GM18870 (cell line): ENCODE results near the gene ABCF2.

Source experiments
- ATAC-seq: cut with Tn5 transposase; IDR thresholded peaks from one replicate; pipeline ENCODE4 v1.9.1; 2021; ENCODE audit warnings: moderate library complexity; ENCODE audit not compliant: unreplicated experiment

The ABCF2 gene

DNA sequence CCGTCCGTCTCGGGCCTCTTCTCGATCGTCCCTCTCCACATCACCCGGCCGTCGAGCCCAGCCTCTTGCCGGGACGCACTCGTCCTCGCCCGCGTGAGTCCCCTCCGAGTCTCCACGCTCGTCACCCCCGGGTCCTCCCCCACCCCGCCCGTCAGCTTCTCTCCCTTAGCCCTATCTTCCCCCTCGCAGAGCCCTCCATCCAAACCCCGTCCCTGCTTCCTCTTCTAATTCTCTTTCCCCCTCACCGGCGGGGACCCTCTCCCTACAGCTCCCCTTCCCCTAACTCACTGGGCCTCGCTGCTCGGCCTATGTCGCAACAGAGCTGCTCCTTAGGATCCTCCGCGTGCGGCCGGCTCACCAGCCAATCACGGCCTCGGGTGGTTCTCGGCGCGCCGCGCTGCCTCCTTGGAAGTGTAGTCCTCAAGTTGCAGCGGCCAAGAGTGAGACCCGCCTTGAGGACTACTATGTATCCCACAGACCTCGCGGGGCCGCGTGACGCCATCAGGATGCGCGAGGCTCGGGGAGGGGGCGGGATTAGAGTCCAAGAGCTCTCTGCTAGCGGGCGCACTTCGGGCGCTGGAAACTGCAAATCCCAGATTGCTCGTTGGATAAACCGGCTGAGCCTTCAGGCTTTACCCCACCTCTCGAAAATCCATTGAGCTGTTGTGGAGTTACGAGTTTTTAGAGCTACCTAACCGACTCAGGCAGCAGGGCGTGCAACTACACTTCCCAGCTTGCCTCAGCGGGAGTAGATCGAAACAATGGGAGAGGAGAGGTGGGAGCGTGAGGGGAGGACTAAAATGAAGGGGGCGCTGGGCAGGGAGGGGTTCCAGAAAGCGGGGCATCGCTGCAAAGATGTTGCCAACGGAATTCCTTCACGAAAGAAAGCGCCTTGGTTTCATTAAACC lies at the start of gene ABCF2:
TSS of gene ABCF2 (minus strand) at position 331 of the 908 bp plus-strand sequence. CDS start 747 bp downstream, outside the sequence.
- peak; percentile 95 for ATAC-seq

DNA sequence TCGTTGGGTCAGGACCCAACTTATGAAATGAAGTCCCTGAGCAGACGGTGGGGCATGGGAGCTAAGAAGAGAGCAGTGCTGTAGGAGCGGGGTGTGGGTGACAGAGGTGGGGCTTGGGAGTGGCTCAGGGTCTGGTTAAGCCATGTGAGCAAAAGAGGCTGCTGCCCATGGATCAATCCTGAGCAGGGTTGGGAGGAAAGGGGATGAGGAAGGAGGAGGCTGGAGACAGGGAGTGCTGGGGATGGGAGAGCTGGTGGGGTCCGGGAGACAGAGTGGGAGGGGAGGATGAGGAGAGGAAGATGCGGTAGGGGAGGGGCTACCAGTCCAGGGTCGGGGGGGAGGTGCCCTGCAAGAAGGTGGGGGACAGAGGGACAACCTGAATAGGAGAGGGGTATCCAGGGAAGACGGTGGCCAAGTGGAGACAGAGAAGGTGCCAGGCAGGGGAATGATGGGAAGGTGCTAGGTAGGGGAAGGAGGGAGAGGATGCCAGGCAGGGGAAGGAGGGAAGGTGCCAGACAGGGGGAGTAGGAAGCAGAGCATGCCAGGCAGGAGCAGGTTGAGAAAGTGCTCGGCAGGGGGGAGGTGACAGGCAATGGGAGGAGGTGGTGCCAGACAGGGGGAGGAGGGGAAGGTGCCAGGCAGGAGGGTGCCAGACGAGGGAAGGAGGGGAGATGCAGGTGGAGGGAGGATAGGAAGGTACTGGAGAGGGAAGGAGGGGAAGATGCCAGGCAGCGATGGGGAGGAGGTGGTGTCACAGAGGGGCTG lies 49.0 kb upstream of the ABCF2 start:
- no peak for ATAC-seq

DNA sequence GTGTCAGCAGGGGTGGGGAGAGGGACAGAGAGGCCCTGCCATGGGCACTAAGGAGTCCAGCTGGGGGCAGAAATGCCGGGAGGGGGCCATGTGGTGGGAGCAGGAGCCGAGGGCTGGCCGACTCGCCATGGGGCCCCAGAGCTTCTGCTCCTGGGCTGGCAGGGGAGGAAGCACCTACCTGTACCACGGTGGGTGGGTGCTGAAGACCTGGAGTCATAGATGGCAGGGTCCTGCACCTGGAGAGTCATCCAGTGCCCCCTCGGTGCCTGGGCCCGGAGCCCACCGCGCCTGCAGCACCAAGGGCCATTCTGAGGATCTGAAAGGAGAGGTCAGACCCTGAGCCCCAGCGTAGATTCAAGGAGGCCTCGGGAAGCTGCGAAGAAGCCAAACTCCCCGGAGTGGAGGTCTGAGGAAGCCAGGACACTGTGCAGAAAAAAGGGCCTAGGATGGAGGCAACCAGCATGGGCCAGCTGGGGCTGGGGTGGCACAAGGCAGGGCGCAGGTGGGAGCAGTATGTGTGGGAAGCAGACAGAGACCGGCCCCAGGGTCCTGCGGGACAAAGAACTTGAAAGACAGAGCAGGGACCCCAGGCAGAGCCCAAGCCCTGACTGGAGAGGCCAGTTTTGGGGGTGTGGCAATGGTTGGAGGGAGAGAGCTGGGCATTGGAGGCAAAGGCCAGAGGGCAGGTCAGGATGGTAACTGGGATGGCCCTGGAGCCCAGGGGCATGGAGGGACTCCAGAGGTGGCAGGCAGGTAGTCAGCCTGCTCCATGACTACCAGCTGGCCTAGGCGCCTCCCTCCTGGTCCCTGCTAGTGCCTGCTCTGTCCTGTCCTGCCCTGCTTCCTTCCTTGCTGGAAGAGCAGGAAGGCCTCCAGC lies 48.2 kb upstream of the ABCF2 start:
- ATAC-seq, result no peak

DNA sequence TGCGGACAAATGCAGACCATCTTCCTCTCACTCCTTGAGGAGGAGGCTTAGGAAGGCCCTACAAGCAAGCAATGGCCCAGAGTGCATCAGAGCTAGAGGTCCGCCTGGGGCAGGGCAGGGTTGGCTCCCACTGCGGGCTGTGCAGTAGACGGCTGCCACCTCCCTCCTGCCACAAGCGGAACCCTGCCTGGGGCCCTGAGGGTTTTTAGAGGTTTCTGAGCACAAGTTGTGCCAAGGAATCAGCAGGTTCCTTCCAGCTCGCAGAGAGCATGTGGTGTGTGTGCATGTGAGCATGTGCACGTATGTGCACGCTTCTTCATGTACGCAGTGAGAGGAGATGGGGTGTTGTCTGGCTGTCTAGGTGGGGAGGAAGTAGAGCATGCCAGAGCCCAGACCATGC lies 47.4 kb upstream of the ABCF2 start:
- ATAC-seq, result no peak

DNA sequence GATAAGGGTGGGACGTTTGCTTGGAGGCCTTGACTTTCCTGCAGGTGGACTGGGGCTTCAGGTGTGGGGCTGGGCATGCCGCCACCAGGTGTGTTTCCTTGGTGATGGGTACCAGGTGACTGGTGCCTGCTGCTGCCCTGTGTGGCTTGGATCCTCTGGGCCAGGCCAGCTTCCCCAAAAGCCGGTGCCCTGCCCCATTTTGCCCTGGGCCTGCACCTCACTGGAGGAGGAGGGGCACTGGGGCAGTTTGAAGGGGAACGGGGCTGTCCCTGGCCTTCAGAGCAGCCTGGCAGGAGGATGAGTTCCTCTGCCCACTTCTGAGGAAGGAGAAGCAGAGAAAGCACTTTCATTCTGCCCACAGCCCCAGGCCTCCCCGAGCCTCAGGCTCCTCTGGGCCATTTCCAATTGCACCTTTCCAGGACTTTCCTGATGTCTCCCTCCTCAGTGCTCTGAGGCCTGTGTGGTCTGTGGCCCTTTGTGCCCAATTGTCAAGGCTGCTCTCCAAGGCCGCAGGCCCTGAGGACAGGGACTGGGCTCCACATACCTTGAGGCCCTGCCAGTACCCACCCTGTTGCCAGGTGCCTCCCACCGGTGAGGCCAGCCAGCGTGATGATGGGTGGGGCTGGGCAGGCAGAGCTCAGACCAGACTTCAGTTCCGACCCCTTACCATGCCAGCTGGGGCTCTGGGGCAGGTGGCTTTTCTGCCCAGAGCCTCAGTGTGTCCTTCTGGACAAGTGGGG lies 46.8 kb upstream of the ABCF2 start:
- ATAC-seq, result no peak

DNA sequence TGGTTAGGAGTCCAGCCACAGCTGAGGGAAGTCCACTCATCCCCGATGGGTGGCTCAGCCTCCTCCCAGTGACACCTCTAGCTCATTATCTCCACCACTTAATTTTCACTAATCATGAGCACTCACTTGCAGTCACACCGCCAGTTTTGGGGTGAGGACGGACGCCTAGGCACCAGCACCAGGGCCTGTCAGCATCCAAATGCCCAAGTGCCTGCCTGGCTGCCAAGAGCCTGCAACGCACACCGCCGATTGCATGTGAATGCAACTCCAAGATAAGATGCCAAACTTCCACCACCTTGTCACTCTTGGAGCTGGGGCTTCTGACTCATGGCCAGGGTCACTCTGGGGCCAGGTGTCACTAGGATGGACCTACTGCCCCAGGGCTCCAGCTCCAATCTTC lies 45.9 kb upstream of the ABCF2 start:
- no peak for ATAC-seq

DNA sequence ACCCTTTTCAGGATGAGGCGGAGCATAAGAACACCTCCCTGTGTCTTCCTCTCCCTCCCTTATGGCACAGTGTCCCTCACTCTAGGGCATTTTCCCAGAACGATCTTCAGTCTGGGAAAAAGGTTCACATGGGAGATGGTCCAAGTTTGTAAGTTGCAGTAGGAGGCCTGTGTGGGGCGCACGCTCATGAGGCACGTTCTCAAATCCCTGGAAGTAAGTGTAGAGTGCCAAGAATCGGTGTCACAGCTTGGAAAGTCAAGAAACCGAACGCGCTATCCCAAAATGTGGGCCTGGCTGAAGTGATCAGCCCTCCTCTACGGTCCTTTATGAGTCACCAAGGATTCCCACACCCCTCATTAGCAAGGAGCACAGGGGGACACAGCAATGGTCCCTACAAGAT lies 45.4 kb upstream of the ABCF2 start:
- ATAC-seq, result no peak

DNA sequence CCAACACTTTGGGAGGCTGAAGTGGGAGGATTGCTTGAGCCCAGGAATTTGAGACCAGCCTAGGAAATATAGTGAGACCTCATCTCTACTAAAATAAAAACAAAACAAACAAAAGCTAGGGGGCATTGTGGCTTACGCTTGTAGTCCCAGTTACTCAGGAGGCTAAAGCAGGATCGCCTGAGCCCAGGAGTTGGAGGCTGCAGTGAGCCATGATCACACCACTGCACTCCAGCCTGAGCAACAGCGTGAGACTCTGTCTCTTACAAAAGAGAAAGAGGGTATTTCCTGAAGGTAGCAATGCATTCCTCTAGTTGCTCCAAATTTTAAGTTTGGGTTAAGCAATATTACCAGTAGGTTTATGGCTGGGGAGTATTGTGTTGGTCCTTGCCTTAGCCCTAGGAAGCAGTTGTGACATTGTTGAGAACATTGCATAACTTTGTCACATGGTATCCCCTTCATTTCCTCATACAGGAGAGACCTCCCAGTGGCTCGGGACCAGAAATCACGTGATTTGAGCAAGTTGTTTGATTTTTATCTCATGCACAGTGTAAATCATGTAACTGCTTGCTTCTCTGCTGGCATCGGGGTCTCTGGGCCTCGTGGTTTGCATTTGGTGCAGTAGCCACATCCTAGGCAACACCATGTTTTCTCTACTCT lies 44.8 kb upstream of the ABCF2 start:
- ATAC-seq, result no peak

DNA sequence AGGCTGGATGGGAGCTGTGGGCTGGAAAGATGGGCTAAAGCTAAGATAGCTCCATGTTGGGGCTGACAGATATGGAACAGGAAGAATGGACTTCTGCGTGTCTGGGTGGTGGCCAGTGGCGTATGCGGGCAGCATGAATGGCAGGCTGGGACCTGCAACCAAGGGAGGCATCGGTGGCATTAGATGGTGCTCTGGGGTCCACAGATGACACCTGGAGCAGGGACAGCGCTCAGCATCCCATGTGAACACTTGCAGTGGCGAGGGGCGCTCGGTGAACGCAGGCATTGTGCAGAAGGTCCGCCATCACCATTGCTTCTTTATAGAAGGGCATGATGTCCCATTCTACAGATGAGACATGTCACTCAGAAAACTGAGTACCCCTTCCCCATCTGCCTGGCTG lies 42.5 kb upstream of the ABCF2 start:
- no peak for ATAC-seq

DNA sequence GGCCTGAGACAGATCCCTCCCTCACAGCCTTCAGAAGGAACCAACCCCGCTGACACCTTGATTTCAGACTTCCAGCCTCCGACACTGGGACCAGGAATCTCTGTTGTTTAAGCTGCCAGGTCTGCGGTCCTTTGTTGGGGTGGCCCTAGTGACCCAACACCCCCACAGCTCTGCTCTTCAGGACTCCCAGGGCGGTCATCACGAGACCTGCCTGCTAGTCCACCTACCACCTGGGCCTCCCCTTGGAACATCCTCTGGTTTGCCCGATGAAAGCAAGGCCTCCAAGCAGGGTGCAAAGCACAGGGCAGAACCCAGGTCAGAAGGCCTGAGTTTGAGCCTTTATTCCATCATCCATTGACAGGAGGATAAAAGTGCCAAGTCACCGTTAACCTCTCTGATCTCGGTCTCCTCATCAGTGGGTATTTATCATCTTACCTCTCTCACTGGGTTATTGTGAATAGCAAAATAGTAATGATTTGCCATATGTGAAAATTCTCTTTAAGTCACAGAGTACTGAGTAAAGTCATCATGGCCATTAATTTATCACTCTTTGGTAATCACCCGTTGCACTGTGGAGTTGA lies 38.4 kb upstream of the ABCF2 start:
- ATAC-seq, result no peak

DNA sequence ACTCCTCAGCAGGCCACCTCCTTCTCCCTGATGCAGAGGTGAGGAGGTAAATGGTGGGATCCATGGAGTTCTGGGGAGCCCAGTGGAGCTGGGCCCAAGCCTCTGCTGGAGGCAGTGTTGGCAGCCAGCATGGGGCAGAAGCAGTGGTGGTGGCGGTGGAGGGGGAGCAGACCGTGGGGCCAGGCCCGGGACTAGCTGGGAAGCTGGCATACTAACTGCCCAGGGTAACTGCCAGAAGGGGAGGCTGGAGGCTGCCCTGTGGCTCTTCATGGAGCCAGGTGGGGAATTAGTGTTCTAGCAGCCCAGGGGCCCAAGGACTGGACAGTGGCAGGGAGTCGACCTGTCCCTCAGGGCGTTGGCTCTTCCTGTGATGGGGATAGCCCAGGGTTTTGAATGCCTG lies 37.6 kb upstream of the ABCF2 start:
- ATAC-seq, result no peak

DNA sequence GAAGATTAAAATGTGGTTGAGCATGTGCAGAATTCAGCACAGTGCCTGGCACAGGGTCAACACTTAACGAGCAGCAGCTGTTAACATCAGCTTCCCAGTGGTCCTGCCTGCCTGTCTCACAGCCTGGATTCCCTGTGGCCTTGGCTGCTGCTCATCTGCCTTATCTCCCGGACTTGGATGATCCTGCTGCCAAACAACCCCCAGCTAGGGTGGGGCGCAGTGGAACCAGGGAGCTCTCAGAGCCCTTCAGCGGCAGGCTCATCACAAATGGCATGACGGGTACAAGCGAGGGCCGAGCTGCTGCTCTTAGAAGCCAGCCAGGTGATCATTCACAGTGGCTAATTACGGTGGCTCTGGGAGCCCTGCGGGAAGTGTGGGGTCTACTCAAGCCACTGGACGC lies 34.5 kb upstream of the ABCF2 start:
- ATAC-seq, result no peak

DNA sequence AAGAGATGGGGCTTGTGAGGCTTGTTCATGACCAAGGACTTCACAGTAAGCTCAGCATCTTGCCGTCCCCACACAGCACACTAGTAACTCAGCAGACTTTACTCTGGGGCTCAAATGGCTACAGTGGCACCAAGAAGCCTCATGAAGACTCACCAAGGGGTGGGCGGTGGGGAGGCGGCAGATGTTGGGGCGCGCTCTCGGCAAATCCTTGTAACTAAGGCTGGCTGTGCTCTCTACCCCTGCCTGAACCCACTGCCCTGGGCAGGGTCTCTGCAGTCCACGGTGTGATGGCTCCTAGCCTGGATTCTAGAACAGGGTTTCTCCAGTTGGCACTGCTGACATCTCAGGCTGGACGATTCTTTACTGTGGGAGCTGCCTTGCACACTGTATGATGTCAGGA lies 33.9 kb upstream of the ABCF2 start:
- ATAC-seq, result no peak

DNA sequence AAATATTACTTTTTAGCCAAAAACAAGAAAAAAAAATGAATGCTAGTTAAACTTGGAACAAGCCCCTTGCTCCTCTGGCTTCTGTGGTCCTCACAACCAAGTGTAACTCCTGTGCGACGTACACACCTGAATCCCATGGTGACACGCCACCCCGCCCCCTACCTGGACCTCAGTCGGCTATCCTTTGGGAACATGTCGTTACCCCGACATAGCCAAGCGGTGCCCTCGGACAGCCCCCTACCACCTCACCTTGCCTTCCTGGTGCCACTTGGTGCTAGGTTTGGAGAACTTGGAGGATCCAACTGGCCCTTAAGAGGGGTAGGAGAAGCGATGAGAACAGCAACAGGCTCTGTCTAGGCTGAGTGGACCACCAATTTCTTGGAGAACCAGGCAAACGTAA lies 33.5 kb upstream of the ABCF2 start:
- no peak for ATAC-seq

DNA sequence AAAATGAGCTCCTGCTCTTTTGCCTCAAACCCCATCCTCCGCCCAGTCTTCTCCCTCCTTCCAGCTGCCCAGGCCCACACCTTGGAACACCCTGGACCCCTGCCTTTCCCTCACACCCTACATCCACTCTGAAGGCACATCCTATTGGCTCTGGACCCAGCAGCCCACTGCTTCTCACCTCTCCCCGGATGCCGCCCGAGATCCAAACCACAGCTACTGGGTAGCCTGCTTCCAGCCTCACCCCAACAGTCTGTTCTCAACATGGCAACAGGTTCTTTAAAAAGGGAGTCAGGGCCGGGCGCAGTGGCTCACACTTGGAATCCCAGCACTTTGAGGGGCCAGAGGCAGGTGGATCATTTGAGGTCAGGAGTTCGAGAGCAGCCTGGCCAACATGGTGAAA lies 31.0 kb upstream of the ABCF2 start:
- ATAC-seq, result no peak

DNA sequence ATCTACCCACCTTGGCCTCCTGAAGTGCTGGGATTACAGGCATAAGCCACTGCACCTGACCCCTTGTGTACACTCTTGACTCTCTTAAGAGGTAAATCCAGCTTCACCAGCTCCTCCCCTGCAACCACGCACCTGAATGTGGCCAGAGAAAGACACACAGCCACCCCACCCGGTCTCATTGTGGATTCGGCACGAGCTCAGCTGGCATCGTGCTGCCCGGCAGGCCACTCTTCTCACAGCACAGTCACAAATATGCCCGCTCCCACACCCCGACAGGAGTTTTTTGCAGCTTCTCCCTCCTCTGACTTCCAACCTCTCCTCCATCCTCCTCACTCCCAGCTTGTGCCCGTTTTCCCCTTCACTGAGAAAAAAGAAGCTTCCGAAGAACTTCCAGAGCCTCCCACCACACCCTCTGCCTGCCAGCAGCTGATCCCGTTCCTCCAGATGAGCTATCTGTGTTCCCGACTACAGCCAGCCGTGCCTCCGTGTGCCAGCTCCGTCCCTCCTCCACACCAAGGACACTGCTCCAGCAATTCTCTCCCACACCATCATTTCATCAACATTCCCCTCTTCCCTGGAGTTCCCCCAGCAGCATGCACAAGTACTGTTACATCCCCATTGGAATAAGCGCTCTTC lies 29.5 kb upstream of the ABCF2 start:
- ATAC-seq, result no peak

DNA sequence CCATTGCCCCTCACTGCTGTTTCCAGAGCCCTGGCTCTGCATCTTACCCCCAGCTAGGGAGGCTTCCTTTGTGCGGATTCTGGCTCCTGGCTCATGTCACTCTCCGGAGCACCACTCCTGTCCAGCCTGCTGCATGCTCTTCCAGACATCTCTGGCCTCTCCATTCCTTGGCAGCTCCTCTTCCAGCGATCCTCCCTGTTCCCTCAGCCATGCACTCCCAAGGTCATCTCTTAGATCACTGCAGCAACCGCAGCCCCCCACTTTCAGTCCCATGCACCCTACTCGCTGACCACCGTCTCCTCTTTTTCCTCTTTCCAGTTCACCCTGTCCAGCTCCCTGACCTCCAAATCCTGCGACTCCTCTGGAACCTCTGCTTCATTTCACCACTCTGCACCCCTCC lies 28.4 kb upstream of the ABCF2 start:
- ATAC-seq, result no peak

DNA sequence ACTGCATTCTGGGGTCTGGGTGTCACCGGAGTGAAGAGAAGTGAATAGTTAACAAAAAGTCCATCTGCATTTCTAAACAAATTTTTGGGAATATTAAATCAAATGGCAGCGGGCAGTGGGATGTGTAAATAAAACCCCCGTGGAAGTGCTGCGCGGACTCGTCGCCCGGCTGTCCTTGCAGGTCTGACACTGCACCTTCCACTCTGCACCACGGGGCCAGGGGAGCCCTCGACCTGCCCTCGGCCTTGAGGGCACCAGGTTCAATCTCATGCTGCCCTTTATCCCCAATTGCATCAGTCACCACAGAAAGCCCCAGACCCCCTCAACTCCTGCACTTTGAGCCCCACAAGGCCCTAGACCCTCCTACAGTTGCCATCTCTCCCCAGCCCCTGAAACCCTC lies 27.8 kb upstream of the ABCF2 start:
- no peak for ATAC-seq

DNA sequence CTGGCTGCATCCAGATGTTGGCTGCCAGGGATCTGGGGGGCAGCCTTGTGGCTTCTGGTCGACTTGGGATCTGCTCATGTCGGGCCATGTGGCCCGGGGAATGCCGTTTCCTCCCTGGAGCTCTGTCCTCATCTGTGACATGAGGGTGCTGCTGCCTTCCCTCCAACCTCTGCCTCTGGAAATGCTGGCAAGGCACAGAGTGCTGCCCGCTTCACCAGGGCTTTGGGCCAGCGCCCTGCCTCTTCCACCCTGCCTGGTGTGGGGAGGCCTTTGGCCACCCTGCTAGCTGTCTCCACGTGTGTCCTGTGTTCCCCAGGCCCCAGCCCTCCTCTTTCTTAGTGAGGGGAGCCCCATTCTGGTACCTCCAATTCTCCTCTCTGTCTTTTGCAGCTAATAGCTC lies 27.3 kb upstream of the ABCF2 start:
- no peak for ATAC-seq
